ENCODE results near the gene PLP1. TPM values are rescaled to one million over a fixed set of nuclear protein-coding genes. Genes with fewer than 3 reads are reported as not detected.

The PLP1 gene
- total and polyA plus RNA-seq, 9 of the 15 experiments (the other 6 are each of a cell fraction or from before 2014, with no cell fraction given): not detected

- FAIRE-seq: no peak
- no peaks in the 10 kb centered on the region for H3K9me1 ChIP-seq (ENCODE audit: control insufficient read depth, insufficient read depth, low read length)
These were observed 55.3 kb downstream of the PLP1 start, which contains the start of gene RAB9B for GRCh38 chrX:103831803-103832544. TSS of gene RAB9B (minus strand) at chrX:103832257. CDS start at chrX:103825784, 6,473 bp downstream.

More at GRCh38 chrX:103831803-103832544, 55.3 kb downstream of the PLP1 start, which contains the start of gene RAB9B:
- Histone ChIP-seq H3K9ac (ENCODE audit: insufficient read depth in 1 of 2, low read depth in 2 of 2, low read length in 2 of 2) (peak within 1 kb of the TSS in 1 of 2 experiments; percentile 52; a peak in 1 of 4 replicates), H3K27me3 (ENCODE audit: control insufficient read depth in 2 of 2, insufficient read depth in 2 of 2, low read length in 2 of 2) (peaks cover 7 to 27% of the 10 kb centered on the region in 2 experiments; a peak in 4 of 5 replicates), H3K79me2 (ENCODE audit: control insufficient read depth, insufficient read depth, low read length) (no peaks in the 10 kb centered on the region), H3K4me2 (ENCODE audit: insufficient read depth, low read length) (peak within 1 kb of the TSS; percentile 53), H3K9me3 (replicated peaks; ENCODE audit: control insufficient read depth, insufficient read depth, low read depth, low read length) (no peaks in the 10 kb centered on the region), H3K27ac (ENCODE audit: extremely low read depth, low read depth, low read length) (no peak within 1 kb of the TSS), H3K36me3 (ENCODE audit: control insufficient read depth, insufficient read depth, low read length) (no peaks in the 10 kb centered on the region), H3K4me1 (replicated peaks in 1 of 2; ENCODE audit: control insufficient read depth in 2 of 2, insufficient read depth in 2 of 2, low read length in 2 of 2) (peaks cover 0 to 9% of the 10 kb centered on the region in 2 experiments; a peak in 2 of 5 replicates), H4K20me1 (replicated peaks; ENCODE audit: control insufficient read depth, insufficient read depth, low read length) (no peaks in the 10 kb centered on the region), H2AFZ (ENCODE audit: low read depth, low read length) (peak within 1 kb of the TSS; percentile 68; the same call in 1 of the 2 replicates), H3K4me3 (peak within 1 kb of the TSS; percentile 31)
- peak in 3 of 4 experiments; percentile 3 to 25 (median 15) for DNase-seq (ENCODE audit: extremely low read depth in 1 of 4, low spot score in 3 of 4)
- peak in 1 of 2 experiments; percentile 56 for TF ChIP-seq E2F6 (IDR thresholded peaks at IDR 0.05; ENCODE audit: borderline replicate concordance in 1 of 2, extremely low read depth in 1 of 2, insufficient read depth in 1 of 2, insufficient read length in 1 of 2, low read depth in 1 of 2, low read length in 1 of 2, poor library complexity in 1 of 2, severe bottlenecking in 1 of 2)
- no peak for TF ChIP-seq ZNF12 (CRISPR knock-in tag; IDR thresholded peaks at IDR 0.05)
- no peak for TF ChIP-seq SIX5 (IDR thresholded peaks at IDR 0.05; ENCODE audit: borderline replicate concordance in 1 of 2, insufficient read depth in 1 of 2, low read depth in 1 of 2, low read length in 2 of 2)
- TF ChIP-seq ZFPM2 (CRISPR knock-in tag; IDR thresholded peaks at IDR 0.05): no peak
- TF ChIP-seq L3MBTL2 (IDR thresholded peaks at IDR 0.05): peak; percentile 44
- 0 out of 2 replicates have a peak, but pooled peaks have one; percentile 27 for TF ChIP-seq EGR1 (conservative IDR thresholded peaks at IDR 0.05)
- POLR2A ChIA-PET: no interaction called here
- no TSS peak for BruUV-seq (replicated peaks)
- in situ Hi-C loops (cut with MboI): no loop called here
- CTCF ChIA-PET (ENCODE audit: low intra/inter-chr PET ratio): no interaction called here
- intact Hi-C loops (cut with micrococcal nuclease): no loop called here
- ATAC-seq: peak; percentile 89
- 2% methylated on average over 17 of the region's 54 CpGs for WGBS (ENCODE audit: insufficient coverage, low coverage, missing lambda C conversion rate)
